Measurements from ENCODE around the gene FXYD4. TPM values are rescaled to one million over a fixed set of nuclear protein-coding genes. Genes with fewer than 3 reads are reported as not detected.
"Not testable (repeated sequence)": the region's sequence is repeated elsewhere in the genome, so short reads cannot be mapped to it uniquely, and the experiment has no call there.

The FXYD4 gene
- total RNA-seq, 6 experiments from 2014 or later, result not detected

DNA sequence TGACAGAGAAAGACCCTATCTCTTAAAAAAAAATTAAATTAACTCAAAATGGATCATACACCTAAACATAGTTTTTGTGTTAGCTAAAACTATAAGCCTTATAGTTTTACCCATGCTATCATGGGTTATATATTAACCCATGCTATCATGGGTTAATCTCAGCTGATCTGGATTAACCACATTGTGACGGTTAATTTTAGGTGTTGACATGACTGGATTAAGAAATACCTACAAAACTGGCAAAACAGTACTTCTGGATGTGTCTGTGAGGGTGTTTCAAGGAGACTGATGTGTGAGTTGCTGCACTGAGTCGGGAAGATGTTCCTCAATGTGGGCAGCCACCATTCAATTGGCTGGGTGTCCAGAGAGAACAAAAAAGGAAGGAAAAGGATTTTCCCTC lies 44.3 kb upstream of the FXYD4 start:
- no peak for TF ChIP-seq POLR2A (IDR thresholded peaks at IDR 0.05)
- TF ChIP-seq, protein P1, sequence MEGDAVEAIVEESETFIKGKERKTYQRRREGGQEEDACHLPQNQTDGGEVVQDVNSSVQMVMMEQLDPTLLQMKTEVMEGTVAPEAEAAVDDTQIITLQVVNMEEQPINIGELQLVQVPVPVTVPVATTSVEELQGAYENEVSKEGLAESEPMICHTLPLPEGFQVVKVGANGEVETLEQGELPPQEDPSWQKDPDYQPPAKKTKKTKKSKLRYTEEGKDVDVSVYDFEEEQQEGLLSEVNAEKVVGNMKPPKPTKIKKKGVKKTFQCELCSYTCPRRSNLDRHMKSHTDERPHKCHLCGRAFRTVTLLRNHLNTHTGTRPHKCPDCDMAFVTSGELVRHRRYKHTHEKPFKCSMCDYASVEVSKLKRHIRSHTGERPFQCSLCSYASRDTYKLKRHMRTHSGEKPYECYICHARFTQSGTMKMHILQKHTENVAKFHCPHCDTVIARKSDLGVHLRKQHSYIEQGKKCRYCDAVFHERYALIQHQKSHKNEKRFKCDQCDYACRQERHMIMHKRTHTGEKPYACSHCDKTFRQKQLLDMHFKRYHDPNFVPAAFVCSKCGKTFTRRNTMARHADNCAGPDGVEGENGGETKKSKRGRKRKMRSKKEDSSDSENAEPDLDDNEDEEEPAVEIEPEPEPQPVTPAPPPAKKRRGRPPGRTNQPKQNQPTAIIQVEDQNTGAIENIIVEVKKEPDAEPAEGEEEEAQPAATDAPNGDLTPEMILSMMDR (IDR thresholded peaks at IDR 0.05), result no peak
- Histone ChIP-seq H3K4me3 (no peak overlapping the region), H3K9me3 (no peaks in the 10 kb centered on the region), H3K27ac (no peak overlapping the region), H3K36me3 (no peaks in the 10 kb centered on the region), H3K27me3 (no peaks in the 10 kb centered on the region), H3K4me1 (no peaks in the 10 kb centered on the region)
- intact Hi-C loops (cut with DNase I), result no loop called here
- no peak for ATAC-seq
- DNase-seq, result no peak
- 43% methylated on average over 2 of the region's 2 CpGs for WGBS (ENCODE audit: insufficient coverage, low coverage, low lambda C conversion rate, missing lambda C conversion rate)

DNA sequence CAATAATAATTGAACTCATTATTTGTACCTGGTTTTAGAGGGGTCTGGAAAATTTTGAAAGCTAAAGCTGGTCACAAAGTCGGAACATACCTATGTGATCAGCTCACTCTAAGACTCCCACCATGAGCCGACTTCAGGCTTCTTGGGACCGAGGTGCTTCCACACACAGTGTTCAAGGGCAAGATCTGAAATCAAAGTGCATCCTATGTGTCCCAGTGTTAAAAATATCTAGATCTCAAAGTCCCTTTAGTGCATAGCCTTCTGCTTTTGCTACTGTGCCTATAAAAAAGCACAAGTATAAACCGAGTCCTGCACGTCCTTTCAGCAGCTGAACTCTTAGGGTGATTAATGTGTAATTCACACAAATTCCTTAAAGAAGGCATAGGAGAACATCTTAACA lies 43.5 kb upstream of the FXYD4 start:
- intact Hi-C loops (cut with DNase I), result no loop called here

DNA sequence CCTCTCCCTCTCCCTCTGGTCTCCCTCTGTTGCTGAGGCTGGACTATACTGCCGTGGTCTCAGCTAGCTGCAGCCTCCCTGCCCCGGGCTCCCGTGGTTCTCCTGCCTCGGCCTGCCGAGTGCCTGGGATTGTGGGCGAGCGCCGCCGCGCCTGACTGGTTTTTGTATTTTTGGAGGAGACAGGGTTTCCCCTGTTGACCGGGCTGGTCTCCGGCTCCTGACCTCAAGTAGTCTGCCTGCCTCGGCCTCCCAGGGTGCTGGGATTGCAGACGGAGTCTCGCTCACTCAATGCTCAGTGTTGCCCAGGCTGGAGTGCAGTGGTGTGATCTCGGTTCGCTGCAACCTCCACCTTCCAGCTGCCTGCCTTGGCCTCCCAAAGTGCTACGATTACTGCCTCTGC lies 42.6 kb upstream of the FXYD4 start:
- H3K27me3 ChIP-seq; H3K36me3 ChIP-seq; H3K27ac ChIP-seq; intact Hi-C loops (cut with DNase I); DNase-seq; H3K9me3 ChIP-seq; H3K4me1 ChIP-seq; H3K4me3 ChIP-seq; ATAC-seq: not testable (repeated sequence)
- WGBS (ENCODE audit: insufficient coverage, low coverage, low lambda C conversion rate, missing lambda C conversion rate), result 100% methylated on average over 4 of the region's 18 CpGs

More for the DNA sequence above, 43.5 kb upstream of the FXYD4 start:
- Histone ChIP-seq H3K4me3 (no peak overlapping the region), H3K9me3 (no peaks in the 10 kb centered on the region), H3K27ac (no peak overlapping the region), H3K36me3 (no peaks in the 10 kb centered on the region), H3K4me1 (no peaks in the 10 kb centered on the region), H3K27me3 (no peaks in the 10 kb centered on the region)
- TF ChIP-seq, protein P1 (IDR thresholded peaks at IDR 0.05), result no peak
- no peak for TF ChIP-seq POLR2A (IDR thresholded peaks at IDR 0.05)
- 65% methylated on average over 5 of the region's 5 CpGs for WGBS (ENCODE audit: insufficient coverage, low coverage, low lambda C conversion rate, missing lambda C conversion rate)
- no peak for ATAC-seq
- no peak for DNase-seq

DNA sequence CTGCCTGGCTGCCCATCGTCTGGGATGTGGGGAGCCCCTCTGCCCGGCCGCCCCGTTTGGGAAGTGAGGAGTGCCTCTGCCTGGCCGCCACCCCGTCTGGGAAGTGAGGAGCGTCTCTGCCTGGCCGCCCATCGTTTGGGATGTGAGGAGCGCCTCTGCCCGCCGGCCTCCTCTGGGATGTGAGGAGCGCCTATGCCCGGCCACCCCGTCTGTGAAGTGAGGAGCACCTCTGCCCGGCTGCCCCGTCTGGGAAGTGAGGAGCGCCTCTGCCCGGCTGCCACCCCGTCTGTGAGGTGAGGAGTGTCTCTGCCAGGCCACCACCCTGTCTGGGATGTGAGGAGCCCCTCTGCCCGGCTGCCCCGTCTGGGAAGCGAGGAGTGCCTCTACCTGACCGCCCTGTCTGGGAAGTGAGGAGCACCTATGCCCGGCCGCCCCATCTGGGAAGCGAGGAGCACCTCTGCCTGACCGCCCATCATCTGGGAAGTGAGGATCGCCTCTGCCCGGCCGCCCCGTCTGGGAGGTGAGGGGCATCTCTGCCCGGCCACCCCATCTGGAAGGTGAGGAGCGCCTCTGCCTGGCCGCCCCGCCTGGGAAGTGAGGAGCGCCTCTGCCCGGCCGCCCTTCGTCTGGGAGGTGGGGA lies 42.1 kb upstream of the FXYD4 start:
- intact Hi-C loops (cut with DNase I); ATAC-seq; H3K27ac ChIP-seq; H3K36me3 ChIP-seq; H3K27me3 ChIP-seq; H3K4me1 ChIP-seq; H3K9me3 ChIP-seq; DNase-seq; H3K4me3 ChIP-seq: not testable (repeated sequence)
- 92% methylated on average over 2 of the region's 40 CpGs for WGBS (ENCODE audit: insufficient coverage, low coverage, low lambda C conversion rate, missing lambda C conversion rate)

DNA sequence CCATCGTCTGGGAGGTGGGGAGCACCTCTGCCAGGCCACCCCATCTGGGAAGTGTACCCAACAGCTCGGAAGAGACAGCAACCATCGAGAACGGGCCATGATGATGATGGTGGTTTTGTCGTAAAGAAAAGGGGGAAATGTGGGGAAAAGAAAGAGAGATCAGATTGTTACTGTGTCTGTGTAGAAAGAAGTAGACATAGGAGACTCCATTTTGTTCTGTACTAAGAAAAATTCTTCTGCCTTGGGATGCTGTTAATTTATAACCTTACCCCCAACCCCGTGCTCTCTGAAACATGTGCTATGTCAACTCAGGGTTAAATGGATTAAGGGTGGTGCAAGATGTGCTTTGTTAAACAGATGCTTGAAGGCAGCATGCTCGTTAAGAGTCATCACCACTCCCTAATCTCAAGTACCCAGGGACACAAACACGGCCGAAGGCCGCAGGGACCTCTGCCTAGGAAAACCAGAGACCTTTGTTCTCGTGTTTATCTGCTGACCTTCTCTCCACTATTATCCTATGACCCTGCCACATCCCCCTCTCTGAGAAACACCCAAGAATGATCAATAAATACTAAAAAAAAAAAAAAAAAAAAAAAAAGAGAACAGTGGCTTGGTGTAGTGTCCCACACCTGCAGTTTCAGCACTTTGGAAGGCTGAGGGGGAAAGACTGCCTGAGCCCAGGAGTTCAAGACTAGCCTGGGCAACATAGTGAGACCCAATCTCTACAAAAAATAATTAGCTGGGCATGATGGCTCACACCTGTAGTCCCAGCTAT lies 41.2 kb upstream of the FXYD4 start:
- H3K36me3 ChIP-seq; H3K27me3 ChIP-seq; DNase-seq; H3K4me1 ChIP-seq; H3K27ac ChIP-seq; intact Hi-C loops (cut with DNase I); H3K4me3 ChIP-seq; H3K9me3 ChIP-seq; ATAC-seq: not testable (repeated sequence)
- WGBS (ENCODE audit: insufficient coverage, low coverage, low lambda C conversion rate, missing lambda C conversion rate), result 65% methylated on average over 7 of the region's 11 CpGs

DNA sequence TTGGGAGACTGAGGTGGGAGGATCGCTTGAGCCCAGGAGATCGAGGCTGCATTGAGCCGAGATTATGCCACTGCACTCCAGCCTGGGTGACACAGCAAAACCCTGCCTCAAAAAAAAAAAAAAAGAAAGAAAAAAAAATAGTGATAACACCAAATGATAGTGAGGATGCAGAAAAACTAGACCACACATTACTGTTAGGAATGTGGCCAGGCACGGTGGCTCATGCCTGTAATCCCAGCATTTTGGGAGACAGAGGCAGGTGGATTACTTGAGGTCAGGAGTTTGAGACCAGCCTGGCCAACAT lies 40.7 kb upstream of the FXYD4 start:
- H3K4me3 ChIP-seq; intact Hi-C loops (cut with DNase I); H3K27me3 ChIP-seq; H3K36me3 ChIP-seq; H3K27ac ChIP-seq; H3K9me3 ChIP-seq; ATAC-seq; DNase-seq; H3K4me1 ChIP-seq: not testable (repeated sequence)
- 75% methylated on average over 4 of the region's 4 CpGs for WGBS (ENCODE audit: insufficient coverage, low coverage, low lambda C conversion rate, missing lambda C conversion rate)
